Ammon's horn (tissue), 1 donor: ENCODE results near the gene AURKA.

Experiments
- DNase-seq: peaks from one replicate; pipeline ENCODE4 v3.0.0-alpha.2; 2016; ENCODE audit warnings: low spot score

The AURKA gene

GRCh38 chr20:56392132-56392880 is at the start of gene AURKA, which contains the start of gene CSTF1:
AURKA (minus strand) TSS chr20:56392215; CDS start chr20:56388197, 4,018 bp downstream.
CSTF1 (plus strand) TSS chr20:56392645; CDS start chr20:56395553, 2,908 bp downstream.
- DNase-seq = peak; percentile 99

- no peak for DNase-seq
Observed at GRCh38 chr20:56440346-56441007, 48.5 kb upstream of the AURKA start.

- no peak for DNase-seq
Observed at GRCh38 chr20:56439771-56440291, 47.8 kb upstream of the AURKA start.

GRCh38 chr20:56438284-56438683 is 46.3 kb upstream of the AURKA start:
- DNase-seq = no peak

- no peak for DNase-seq
Observed at GRCh38 chr20:56437196-56437960, 45.4 kb upstream of the AURKA start.

- DNase-seq = no peak
Observed at GRCh38 chr20:56433880-56434255, 41.9 kb upstream of the AURKA start.

GRCh38 chr20:56433221-56433879 is 41.3 kb upstream of the AURKA start:
- DNase-seq = no peak

- DNase-seq = no peak
Observed at GRCh38 chr20:56431471-56431870, 39.5 kb upstream of the AURKA start.

- no peak for DNase-seq
Observed at GRCh38 chr20:56430957-56431356, 38.9 kb upstream of the AURKA start.

GRCh38 chr20:56430461-56430860 is 38.4 kb upstream of the AURKA start:
- DNase-seq = no peak

- no peak for DNase-seq
Observed at GRCh38 chr20:56429941-56430340, 37.9 kb upstream of the AURKA start.

GRCh38 chr20:56429502-56429901 is 37.5 kb upstream of the AURKA start:
- DNase-seq = no peak

GRCh38 chr20:56428881-56429280 is 36.9 kb upstream of the AURKA start:
- no peak for DNase-seq

- no peak for DNase-seq
Observed at GRCh38 chr20:56428410-56428809, 36.4 kb upstream of the AURKA start.

GRCh38 chr20:56427797-56428196 is 35.8 kb upstream of the AURKA start:
- DNase-seq = no peak

GRCh38 chr20:56426926-56427325 is 34.9 kb upstream of the AURKA start:
- no peak for DNase-seq

- DNase-seq = no peak
Observed at GRCh38 chr20:56426026-56426425, 34.0 kb upstream of the AURKA start.

- no peak for DNase-seq
Observed at GRCh38 chr20:56424931-56425330, 32.9 kb upstream of the AURKA start.

- DNase-seq = no peak
Observed at GRCh38 chr20:56423886-56424285, 31.9 kb upstream of the AURKA start.

GRCh38 chr20:56423211-56423610 is 31.2 kb upstream of the AURKA start:
- no peak for DNase-seq

GRCh38 chr20:56422824-56423189 is 30.8 kb upstream of the AURKA start:
- DNase-seq = no peak
